ENCODE results near the gene CREB3. TPM values are rescaled to one million over a fixed set of nuclear protein-coding genes. Genes with fewer than 3 reads are reported as not detected.

CREB3 gene
- polyA plus RNA-seq, 2 of the 4 experiments (the other 2 are of a cell fraction) = 33.3 to 51.3 TPM

DNA sequence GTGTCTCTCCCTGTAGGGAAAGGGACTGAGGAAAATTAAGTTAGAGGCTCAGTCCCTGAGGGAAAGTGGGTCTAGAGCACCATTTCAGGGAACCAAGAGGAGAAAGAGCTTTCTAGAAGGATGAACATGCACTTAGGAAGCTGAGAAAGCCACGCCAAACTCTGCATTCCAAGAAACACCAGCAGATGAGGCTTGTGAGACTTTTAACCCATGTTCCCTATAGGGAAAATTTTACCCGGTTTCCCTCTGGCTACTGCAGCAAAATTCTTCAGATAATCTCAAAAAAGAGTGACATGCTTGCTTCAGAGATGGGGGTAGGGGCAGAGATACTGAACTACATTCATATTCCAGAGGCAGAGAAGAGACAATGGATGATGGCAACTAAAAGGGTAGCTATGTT is 9.0 kb upstream of the CREB3 start:
- Histone ChIP-seq H3K9me3 (no peaks in the 10 kb centered on the region), H3K27ac (no peak overlapping the region), H3K4me1 (peaks cover 17% of the 10 kb centered on the region), H3K4me2 (no peak overlapping the region), H3K4me3 (no peak overlapping the region)
- ChIA-PET CTCF (interaction anchor here (3.1 to 31.4 kb wide), 3 partner anchors 20 to 65 kb away, joined by 10 to 758 read pairs (median 243); partner anchors contain the start of genes ARHGEF39, CCDC107, RMRP and TPM2), POLR2A (no interaction called here)
- DNase-seq (ENCODE audit: low read depth in 1 of 2, low spot score in 1 of 2) = no peak
- TF ChIP-seq MAZ (IDR thresholded peaks at IDR 0.05; ENCODE audit: borderline replicate concordance, low read depth, low read length) = no peak
- no peak for TF ChIP-seq CHD2 (IDR thresholded peaks at IDR 0.05; ENCODE audit: low read length, partially characterized antibody)
- no peak for TF ChIP-seq NR3C1 (IDR thresholded peaks at IDR 0.05)
- TF ChIP-seq KDM1A (IDR thresholded peaks at IDR 0.05; ENCODE audit: low read depth) = no peak
- no peak for TF ChIP-seq PHF8 (IDR thresholded peaks at IDR 0.05; ENCODE audit: borderline replicate concordance, low read depth)
- 90% methylated on average over 2 of the region's 2 CpGs for WGBS (ENCODE audit: missing lambda C conversion rate)
- ATAC-seq = no peak
- FAIRE-seq = no peak

DNA sequence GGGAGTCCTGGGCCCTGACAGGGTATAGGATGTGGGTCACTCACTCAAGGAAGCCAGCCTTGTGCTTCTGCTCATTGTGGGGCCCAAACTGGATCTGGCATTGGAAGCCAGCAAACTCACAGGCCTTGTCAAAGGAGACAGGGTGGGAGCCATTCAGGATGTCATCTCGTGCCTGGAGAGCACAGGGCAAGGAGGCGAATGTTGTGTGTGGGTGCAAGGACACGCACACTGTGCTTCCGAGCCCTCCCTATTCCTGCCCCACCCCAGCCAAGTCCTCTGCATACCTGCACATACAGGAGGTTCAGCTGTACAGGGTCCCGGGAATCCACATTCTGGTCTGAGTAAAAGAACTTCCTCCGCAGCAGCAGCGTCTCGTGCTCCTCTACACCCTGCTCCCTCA is 8.6 kb upstream of the CREB3 start:
- ATAC-seq = no peak
- WGBS (ENCODE audit: missing lambda C conversion rate) = 97% methylated on average over 8 of the region's 8 CpGs
- Histone ChIP-seq H3K9me3 (no peaks in the 10 kb centered on the region), H3K27ac (no peak overlapping the region), H3K4me3 (no peak overlapping the region), H3K4me2 (no peak overlapping the region), H3K4me1 (peaks cover 22% of the 10 kb centered on the region)
- FAIRE-seq = no peak
- no peak for DNase-seq (ENCODE audit: low read depth in 1 of 2, low spot score in 1 of 2)
- TF ChIP-seq TFCP2L1 (CRISPR knock-in tag; IDR thresholded peaks at IDR 0.05) (no peak), HEYL (CRISPR knock-in tag; IDR thresholded peaks at IDR 0.05) (no peak), RNF2 (IDR thresholded peaks at IDR 0.05; ENCODE audit: borderline replicate concordance, low read depth) (no peak), CEBPB (IDR thresholded peaks at IDR 0.05) (no peak), SMC3 (IDR thresholded peaks at IDR 0.05) (no peak), HOXA7 (CRISPR knock-in tag; IDR thresholded peaks at IDR 0.05) (no peak), MAFK (IDR thresholded peaks at IDR 0.05; ENCODE audit: partially characterized antibody) (no peak), ZFP36 (IDR thresholded peaks at IDR 0.05; ENCODE audit: borderline replicate concordance, partially characterized antibody) (no peak), BHLHE40 (IDR thresholded peaks at IDR 0.05; ENCODE audit: low read depth, low read length) (no peak), KDM1A (IDR thresholded peaks at IDR 0.05; ENCODE audit: low read depth) (no peak), CHD2 (IDR thresholded peaks at IDR 0.05; ENCODE audit: low read length, partially characterized antibody) (no peak), TP53 (CRISPR knock-in tag; IDR thresholded peaks at IDR 0.05) (no peak), ZC3H11A (IDR thresholded peaks at IDR 0.05) (no peak)
- TF ChIP-seq, protein P1, sequence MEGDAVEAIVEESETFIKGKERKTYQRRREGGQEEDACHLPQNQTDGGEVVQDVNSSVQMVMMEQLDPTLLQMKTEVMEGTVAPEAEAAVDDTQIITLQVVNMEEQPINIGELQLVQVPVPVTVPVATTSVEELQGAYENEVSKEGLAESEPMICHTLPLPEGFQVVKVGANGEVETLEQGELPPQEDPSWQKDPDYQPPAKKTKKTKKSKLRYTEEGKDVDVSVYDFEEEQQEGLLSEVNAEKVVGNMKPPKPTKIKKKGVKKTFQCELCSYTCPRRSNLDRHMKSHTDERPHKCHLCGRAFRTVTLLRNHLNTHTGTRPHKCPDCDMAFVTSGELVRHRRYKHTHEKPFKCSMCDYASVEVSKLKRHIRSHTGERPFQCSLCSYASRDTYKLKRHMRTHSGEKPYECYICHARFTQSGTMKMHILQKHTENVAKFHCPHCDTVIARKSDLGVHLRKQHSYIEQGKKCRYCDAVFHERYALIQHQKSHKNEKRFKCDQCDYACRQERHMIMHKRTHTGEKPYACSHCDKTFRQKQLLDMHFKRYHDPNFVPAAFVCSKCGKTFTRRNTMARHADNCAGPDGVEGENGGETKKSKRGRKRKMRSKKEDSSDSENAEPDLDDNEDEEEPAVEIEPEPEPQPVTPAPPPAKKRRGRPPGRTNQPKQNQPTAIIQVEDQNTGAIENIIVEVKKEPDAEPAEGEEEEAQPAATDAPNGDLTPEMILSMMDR (IDR thresholded peaks at IDR 0.05) = no peak
- TF ChIP-seq, protein P2, sequence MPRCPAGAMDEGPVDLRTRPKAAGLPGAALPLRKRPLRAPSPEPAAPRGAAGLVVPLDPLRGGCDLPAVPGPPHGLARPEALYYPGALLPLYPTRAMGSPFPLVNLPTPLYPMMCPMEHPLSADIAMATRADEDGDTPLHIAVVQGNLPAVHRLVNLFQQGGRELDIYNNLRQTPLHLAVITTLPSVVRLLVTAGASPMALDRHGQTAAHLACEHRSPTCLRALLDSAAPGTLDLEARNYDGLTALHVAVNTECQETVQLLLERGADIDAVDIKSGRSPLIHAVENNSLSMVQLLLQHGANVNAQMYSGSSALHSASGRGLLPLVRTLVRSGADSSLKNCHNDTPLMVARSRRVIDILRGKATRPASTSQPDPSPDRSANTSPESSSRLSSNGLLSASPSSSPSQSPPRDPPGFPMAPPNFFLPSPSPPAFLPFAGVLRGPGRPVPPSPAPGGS (IDR thresholded peaks at IDR 0.05) = no peak
- ChIA-PET CTCF (interaction anchor here (3.1 to 31.4 kb wide), 3 partner anchors 20 to 66 kb away, joined by 10 to 758 read pairs (median 243); partner anchors contain the start of genes ARHGEF39, CCDC107, RMRP and TPM2), POLR2A (no interaction called here)

DNA sequence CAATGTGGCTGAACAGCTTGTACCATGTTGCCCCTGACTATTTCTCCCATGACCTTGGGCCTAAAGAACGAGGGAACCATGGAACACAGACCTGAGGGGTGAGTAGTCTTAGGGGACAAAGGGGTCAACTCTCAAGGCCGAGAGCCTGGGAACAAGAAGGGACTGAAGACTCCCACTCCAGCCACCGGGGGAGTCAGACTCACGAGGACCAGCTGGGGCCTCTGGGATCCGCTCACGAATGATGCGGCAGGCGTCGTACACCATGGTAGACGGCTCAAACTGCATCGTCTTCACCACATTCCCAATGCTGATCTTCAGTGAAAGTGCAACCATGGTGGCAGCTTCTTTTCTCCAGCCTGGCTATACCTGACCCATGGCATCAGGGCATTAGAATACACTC is 7.1 kb upstream of the CREB3 start:
- FAIRE-seq = no peak
- TF ChIP-seq, protein P3, sequence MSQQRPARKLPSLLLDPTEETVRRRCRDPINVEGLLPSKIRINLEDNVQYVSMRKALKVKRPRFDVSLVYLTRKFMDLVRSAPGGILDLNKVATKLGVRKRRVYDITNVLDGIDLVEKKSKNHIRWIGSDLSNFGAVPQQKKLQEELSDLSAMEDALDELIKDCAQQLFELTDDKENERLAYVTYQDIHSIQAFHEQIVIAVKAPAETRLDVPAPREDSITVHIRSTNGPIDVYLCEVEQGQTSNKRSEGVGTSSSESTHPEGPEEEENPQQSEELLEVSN (IDR thresholded peaks at IDR 0.05; ENCODE audit: borderline replicate concordance, low read depth) = no peak
- TF ChIP-seq, protein P2 (IDR thresholded peaks at IDR 0.05) = no peak
- TF ChIP-seq MAFK (IDR thresholded peaks at IDR 0.05; ENCODE audit: partially characterized antibody) (no peak), SREBF2 (IDR thresholded peaks at IDR 0.05) (no peak), EHF (CRISPR knock-in tag; IDR thresholded peaks at IDR 0.05) (no peak), HEYL (CRISPR knock-in tag; IDR thresholded peaks at IDR 0.05) (no peak), RCOR1 (IDR thresholded peaks at IDR 0.05; ENCODE audit: low read depth, low read length) (no peak), CHD4 (IDR thresholded peaks at IDR 0.05; ENCODE audit: borderline replicate concordance) (no peak), RFX5 (IDR thresholded peaks at IDR 0.05) (no peak), SMC3 (IDR thresholded peaks at IDR 0.05) (no peak), BHLHE40 (IDR thresholded peaks at IDR 0.05; ENCODE audit: low read depth, low read length) (no peak), POLR2A (IDR thresholded peaks at IDR 0.05; ENCODE audit: low read length) (no peak), MYC (IDR thresholded peaks at IDR 0.05; ENCODE audit: borderline replicate concordance, low read length) (no peak), ZFP36 (IDR thresholded peaks at IDR 0.05; ENCODE audit: borderline replicate concordance, partially characterized antibody) (no peak)

More for the DNA sequence above, 7.1 kb upstream of the CREB3 start:
- no peak overlapping the region for H3K4me3 ChIP-seq
- no peak overlapping the region for H3K27ac ChIP-seq
- CTCF ChIA-PET = interaction anchor here (1.4 to 31.4 kb wide), 5 partner anchors 10 to 67 kb away, joined by 3 to 758 read pairs (median 116); partner anchors contain the start of genes CCDC107, GBA2, RGP1 and RMRP
- no peak for DNase-seq (ENCODE audit: low read depth in 1 of 2, low spot score in 1 of 2)
- peaks cover 36% of the 10 kb centered on the region for H3K4me1 ChIP-seq
- ATAC-seq = no peak
- no peak overlapping the region for H3K4me2 ChIP-seq
- H3K9me3 ChIP-seq = no peaks in the 10 kb centered on the region
- POLR2A ChIA-PET = no interaction called here
- 94% methylated on average over 11 of the region's 11 CpGs for WGBS (ENCODE audit: missing lambda C conversion rate)

All from A549 (cell line).